ENCODE measurements around the gene CEP290.
A peak's percentile ranks its signal among the peaks of the same experiment; 100 is the strongest.

CEP290 gene

GRCh38 chr12:88141774-88142609 is at the start of gene CEP290, which contains the start of gene TMTC3:
TSS of gene CEP290 (minus strand) at chr12:88142088. CDS start at chr12:88141307, 781 bp downstream.
TSS of gene TMTC3 (plus strand) at chr12:88142307. CDS start at chr12:88148316, 6,009 bp downstream.
- peak; percentile 86 for DNase-seq

DNA sequence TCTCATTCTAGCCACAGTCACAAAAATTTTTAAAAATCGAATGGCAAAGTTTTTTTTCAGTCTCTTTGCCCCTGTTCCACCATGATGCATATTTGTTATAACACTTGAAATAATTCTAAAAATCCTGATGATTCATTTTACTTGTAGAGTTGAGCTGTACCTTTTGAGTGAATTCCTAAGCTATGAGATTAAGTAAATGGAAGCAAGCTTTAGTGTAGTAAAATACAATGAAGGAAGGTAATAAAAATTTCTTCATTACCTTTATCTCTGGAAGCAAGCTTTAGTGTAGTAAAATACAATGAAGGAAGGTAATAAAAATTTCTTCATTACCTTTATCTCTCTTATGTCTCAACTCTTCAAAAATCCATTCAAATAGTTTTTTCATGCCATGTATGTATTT is 46.3 kb upstream of the CEP290 start:
- no peak for DNase-seq

GRCh38 chr12:88187571-88187970 is 45.7 kb upstream of the CEP290 start:
- DNase-seq = no peak

- DNase-seq = no peak
Measured at GRCh38 chr12:88185988-88186387, 44.1 kb upstream of the CEP290 start.

GRCh38 chr12:88185279-88185678 is 43.4 kb upstream of the CEP290 start:
- DNase-seq = no peak

DNA sequence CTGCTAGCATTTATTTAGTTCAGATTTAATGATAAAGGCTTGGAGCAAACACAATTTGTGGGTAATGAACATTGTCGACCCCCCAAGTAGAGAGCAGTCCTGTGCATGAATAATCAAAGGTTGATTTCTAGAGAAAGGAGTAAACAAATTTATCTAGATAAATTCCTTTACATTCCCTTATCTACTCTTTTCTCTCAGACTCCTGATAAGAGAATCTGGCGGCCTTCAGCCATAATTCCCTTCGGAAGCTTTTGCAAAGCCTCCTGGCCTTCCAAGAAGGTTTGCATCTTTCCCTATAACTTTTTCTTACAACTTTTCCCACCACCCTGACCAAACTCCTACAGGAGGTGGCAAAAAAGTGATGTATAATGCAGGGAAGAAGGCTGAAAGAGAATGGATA is 42.3 kb upstream of the CEP290 start:
- no peak for DNase-seq

DNA sequence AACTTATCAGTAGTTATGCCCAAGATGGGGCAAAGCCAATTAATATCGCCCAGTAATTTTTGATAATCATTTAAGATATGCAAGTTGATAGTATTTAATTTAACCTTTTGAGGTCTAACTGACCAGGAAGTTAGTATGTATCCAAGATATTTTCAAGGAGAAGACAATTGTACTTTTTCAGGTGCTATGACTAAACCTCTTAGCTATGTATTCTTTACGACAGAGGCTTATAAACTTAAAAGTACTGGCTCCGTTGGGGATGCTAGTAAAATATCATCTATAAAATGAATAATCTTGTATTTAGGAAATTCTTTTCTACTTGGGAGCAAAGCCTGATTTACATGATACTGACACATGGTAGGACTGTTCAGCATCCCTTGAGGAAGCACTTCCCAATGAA is 40.5 kb upstream of the CEP290 start:
- DNase-seq = no peak

DNA sequence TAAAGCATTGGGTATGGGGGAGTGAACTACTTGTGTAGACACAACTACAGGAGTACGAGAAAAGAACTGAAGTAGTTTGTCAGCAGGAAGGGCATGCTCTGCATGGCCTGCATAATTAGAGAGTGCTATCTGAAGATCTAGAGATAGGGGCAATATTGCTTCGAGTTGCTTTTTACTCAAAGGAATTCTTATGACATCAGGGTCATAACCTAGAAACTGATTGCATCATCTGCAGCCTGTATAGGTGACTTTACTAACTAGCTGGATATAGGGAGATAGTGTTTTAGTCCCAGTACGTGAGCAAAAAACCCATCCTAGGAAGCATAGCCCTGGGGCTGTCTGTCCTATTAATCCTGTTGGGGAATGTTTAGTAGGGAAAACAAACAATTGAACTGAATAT is 40.0 kb upstream of the CEP290 start:
- no peak for DNase-seq

DNA sequence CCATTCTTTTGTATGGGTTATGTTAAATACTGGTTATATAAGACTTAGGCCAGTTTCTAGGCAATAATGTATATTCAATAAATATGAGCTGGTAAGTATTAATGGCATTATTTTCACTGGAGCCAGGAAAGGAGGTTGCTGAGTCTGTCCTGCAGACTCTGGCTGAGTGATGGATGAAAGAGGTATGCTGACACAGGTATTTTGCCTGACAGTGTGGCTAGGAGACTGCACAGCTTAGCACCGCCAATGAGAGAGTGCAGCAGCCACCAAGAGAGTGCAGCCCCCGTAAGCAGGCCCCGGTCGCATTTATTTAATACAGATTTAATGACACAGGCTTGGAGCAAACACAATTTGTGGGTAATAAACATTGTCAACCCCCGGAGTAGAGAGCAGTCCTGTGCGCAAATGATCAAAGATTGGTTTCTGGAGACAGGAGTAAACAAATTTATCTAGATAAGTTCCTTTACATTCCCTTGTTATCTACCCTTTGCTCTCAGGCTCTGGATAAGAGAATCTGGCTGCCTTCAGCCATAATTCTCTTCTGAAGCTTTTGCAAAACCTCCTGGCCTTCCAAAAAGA is 37.6 kb upstream of the CEP290 start:
- DNase-seq = no peak

DNA sequence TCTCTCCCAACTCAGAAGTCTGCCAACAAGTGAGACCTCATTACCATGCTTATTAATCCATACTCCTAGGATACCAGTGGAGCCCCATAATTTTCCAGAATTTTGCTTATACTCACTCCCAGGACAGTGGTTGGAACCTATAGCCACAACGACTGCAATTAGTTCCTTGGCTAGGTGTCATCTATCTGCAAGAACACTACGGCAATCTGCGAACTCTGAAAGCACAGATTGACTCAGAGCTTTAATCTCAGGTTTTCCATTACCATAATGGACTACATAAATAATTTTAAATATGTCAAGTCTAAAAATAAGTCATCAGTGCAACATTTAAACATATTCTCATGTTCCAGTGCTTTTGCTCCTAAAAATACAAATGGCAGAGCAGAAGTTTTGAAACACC is 33.7 kb upstream of the CEP290 start:
- no peak for DNase-seq

DNA sequence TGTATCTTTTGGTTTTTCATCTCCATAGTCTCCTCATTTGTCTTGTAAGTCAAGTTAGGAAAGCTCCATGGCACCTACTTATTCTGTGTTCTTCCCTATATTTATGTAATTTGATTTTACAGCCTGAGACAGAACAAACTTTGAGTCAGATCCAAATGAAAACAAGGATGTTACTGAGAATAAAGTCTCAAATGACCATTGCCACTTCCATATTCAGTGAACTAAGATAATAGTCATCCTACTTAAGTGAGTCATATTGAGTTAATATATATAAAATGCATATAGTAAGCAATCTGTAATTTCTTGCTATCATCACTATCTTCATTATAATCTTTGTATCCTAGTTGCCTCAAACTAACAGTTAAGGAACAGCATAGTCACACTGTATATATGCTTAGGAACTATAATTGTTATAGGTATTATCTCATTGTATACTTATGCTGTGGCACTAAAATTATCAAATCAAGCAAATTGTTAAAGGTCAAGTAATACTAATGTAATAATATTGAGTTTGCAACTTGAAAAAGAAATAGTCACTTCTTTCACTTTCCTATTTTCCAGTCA is 31.0 kb upstream of the CEP290 start:
- DNase-seq = no peak

GRCh38 chr12:88167384-88167783 is 25.5 kb upstream of the CEP290 start:
- no peak for DNase-seq

- no peak for DNase-seq
Measured at GRCh38 chr12:88166179-88166578, 24.3 kb upstream of the CEP290 start.

DNA sequence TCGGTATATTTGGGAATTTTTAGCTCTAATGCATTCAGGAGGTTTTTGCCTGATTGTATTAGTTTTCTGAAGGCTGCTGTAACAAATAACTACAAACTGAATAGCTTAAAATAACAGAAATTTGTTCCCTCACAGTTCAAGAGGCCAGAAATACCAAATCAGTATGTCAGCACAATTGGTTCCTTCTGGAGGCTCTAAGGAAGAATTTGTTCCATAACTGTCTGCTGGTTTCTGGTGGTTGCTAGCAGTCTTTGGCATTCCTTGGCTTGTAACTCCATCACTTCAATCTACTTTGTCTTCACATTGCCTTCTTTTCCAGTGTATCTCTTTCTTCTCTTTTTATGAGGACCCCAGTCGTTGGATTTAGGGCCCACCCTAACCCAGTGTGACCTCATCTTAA is 21.5 kb upstream of the CEP290 start:
- no peak for DNase-seq

GRCh38 chr12:88156075-88156654 is 14.3 kb upstream of the CEP290 start:
- DNase-seq = no peak

- no peak for DNase-seq
Measured at GRCh38 chr12:88153959-88154358, 12.1 kb upstream of the CEP290 start.

GRCh38 chr12:88150063-88150462 is 8.2 kb upstream of the CEP290 start:
- DNase-seq = no peak

DNA sequence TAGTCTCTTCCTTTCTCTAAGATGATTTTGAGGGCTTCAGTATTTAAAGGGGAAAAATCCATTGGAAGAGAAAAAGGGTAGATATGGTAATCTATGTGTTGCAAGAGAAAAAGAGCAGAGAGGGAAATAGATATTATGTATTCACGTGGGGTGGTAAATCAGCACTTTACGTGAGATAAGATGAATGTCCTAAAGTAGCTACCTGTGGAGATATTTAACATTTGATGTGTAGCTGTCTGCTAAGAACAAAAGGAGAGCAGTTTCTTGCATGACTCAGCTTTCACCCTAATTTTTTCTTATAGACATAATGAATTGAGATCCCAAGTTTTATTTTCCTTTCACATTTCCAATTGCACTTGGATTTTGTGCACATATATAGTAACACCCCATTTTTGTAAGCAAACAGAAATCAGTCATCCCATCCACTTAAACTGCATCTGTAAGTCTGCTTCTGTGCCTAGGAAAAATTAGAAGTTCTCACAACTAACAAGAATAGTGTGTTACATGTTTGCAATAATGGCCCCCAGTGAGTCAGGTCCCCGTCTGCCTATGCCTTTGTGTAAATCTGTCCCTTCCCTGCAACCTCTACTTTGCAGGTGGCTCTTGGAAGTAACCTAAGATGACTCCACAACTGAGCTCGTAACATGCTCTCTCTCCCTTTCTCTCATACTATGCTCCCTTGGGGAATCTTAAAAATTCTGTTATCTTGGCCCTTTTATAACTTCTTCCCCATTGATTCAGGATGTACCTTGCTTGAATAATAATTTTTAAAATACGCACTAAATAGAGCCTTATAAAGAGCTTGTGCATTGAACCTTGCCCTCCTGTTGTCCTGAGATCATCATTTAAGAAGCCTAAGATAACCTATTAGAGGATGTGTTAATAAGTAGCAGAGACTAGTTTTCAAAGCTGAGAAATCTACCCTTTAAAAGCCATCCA is 3.9 kb upstream of the CEP290 start:
- no peak for DNase-seq

GRCh38 chr12:88144546-88145468 is 2.9 kb upstream of the CEP290 start:
- no peak for DNase-seq

- DNase-seq = no peak
Measured at GRCh38 chr12:88144037-88144436, 2.1 kb upstream of the CEP290 start.

DNA sequence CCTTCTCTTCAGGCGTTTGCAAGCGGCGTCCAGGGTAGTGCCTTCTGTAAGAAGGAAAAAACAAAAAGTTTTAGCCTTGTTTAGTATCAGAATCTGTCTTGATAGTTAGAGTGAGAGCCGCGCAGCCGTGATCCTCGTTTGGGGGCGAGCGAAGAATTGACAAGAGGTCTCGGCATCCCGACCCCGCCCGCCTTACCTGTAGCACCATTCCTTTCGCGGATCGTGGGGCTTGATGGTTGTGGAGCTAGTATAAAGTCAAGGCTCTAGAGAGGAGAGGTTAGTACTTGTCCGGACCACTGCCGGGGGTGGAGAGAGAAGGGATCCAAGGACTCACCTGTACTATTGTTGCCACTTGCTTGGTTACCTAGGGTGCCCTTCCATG is 713 bp upstream of the CEP290 start:
- peak; percentile 9 for DNase-seq

DNA sequence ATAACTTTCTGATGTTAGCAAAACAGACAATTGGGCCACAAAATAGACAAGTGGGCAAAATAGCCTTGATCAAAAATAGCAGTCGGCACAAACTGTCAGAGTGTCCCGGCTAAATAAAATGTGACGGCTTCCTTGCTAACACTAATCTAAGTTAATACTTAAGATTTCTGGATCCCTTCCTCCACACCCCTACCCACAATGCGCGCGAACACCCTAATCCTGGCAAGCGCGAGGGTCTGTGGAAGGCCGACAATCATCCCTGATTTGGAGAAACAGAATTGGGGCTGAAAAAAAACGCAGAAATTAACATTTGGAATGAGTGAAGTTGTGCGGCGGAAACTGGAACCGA is 489 bp downstream of the CEP290 start:
- no peak for DNase-seq
